GM12873 (cell line): Measurements from ENCODE around the gene CLEC4M.

Source experiments
- CTCF ChIP-seq: IDR thresholded peaks from 2 replicates; pipeline ENCODE4 v1.5.1; 2012; ENCODE audit warnings: low read depth, mild to moderate bottlenecking, moderate library complexity, low read length, control low read depth; ENCODE audit not compliant: insufficient read depth; ENCODE audit errors: missing control alignments

CLEC4M gene, protein sequence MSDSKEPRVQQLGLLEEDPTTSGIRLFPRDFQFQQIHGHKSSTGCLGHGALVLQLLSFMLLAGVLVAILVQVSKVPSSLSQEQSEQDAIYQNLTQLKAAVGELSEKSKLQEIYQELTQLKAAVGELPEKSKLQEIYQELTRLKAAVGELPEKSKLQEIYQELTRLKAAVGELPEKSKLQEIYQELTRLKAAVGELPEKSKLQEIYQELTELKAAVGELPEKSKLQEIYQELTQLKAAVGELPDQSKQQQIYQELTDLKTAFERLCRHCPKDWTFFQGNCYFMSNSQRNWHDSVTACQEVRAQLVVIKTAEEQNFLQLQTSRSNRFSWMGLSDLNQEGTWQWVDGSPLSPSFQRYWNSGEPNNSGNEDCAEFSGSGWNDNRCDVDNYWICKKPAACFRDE

GRCh38 chr19:7762719-7763293 lies at the start of gene CLEC4M:
Gene CLEC4M (plus strand): TSS chr19:7763243. CDS start chr19:7763267, 24 bp downstream.
- no peak for TF ChIP-seq CTCF

DNA sequence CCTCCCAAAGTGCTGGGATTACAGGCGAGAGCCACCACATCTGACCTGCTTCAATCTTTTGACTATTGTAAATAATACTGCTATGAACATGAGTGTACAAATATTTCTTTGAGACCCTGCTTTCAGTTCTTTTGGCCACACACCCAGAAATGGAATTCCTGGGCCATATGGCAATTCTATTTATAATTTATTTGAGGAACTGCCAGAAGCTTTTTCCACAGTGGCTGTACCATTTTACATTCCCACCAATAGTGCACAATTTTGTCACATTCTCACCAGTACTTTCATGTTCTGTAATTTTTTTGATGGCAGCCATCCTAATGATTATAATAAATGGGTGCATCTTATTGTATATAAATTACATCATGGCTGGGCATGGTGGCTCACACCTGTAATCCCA lies 47.4 kb upstream of the CLEC4M start:
- no peak for TF ChIP-seq CTCF

- no peak for TF ChIP-seq CTCF
These were observed 46.3 kb upstream of the CLEC4M start for GRCh38 chr19:7716762-7717161.

- TF ChIP-seq CTCF, result no peak
These were observed 44.4 kb upstream of the CLEC4M start for GRCh38 chr19:7718668-7719067.

DNA sequence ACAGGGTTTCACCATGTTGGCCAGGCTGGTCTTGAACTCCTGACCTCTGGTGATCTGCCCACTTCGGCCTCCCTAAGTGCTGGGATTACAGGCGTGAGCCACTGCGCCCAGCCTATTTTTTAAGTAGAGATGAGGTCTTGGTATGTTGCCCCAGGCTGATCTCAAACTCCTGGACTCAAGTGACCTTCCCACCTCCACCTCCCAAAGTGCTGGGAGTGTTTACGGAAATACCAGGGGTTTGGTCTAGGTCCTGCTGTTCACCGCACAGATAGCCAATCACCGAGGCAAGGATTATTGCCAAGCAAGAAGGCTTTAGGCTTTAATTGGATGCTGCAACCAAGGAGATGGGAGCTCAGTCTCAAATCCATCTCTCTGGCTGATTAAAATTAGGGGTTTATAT lies 42.7 kb upstream of the CLEC4M start:
- no peak for TF ChIP-seq CTCF

DNA sequence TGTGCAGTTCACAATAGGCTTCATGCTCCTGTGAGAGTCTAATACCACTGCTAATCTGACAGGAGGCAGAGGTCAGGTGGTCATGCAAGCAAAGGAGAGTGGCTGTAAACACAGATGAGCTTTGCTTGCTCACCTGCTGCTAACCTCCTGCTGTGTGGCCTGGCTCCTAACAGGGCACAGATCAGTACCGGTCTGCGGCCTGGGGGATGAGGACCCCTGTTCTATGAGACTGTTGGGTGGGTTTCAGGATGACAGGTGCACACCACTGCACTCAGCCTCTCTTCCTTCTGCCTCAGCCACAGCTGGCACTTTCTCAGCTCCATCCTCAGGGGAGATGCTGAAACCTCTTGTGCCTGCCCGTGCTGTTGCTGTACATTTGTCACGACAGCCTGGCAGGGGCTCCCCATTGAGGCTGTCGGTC lies 40.8 kb upstream of the CLEC4M start:
- TF ChIP-seq CTCF, result no peak

GRCh38 chr19:7725791-7726190 lies 37.3 kb upstream of the CLEC4M start:
- TF ChIP-seq CTCF, result no peak
